Transverse colon (tissue), 4 donors: ENCODE measurements around the gene OR6S1. TPM values are rescaled to one million over a fixed set of nuclear protein-coding genes. Genes with fewer than 3 reads are reported as not detected.
"Not testable (repeated sequence)": the region's sequence is repeated elsewhere in the genome, so short reads cannot be mapped to it uniquely, and the experiment has no call there.

Source experiments
- DNase-seq: peaks from one replicate; pipeline ENCODE4 v3.0.0-alpha.2; 2019
- H3K27ac ChIP-seq, 4 donors: fragments of 200-600 bp; sonication (generic); 2 replicates each; pipeline ENCODE4 v1.5.1; 2016 to 2018; ENCODE audit warnings: inconsistent platforms in 4 of 4
- H3K27me3 ChIP-seq: fragments of 200-600 bp; sonication (generic); 2 replicates; pipeline ENCODE4 v1.5.1; 2017; ENCODE audit warnings: inconsistent platforms
- H3K36me3 ChIP-seq, 4 donors: fragments of 200-600 bp; sonication (generic); 2 replicates each; pipeline ENCODE4 v1.5.1; 2017 to 2019; ENCODE audit warnings: inconsistent platforms in 4 of 4
- H3K4me1 ChIP-seq, 4 donors: fragments of 200-600 bp; sonication (generic); 2 replicates each; pipeline ENCODE4 v1.5.1; 2017 to 2020; ENCODE audit warnings: inconsistent platforms in 4 of 4
- H3K4me3 ChIP-seq, 4 donors: fragments of 200-600 bp; sonication (generic); 1 replicate in 1 of 4; 2 replicates in 3 of 4; pipeline versions ENCODE4 v1.5.1 to v1.6.1; 2017 to 2019; ENCODE audit warnings: inconsistent platforms in 4 of 4
- H3K9me3 ChIP-seq, 2 donors: fragments of 200-600 bp; sonication (generic); 2 replicates each; pipeline ENCODE4 v1.5.1; 2017 to 2019; ENCODE audit warnings: inconsistent platforms in 2 of 2
- CTCF ChIP-seq, 5 experiments: fragments of 200-600 bp in 3 of 5; fragments of 450-650 bp in 2 of 5; sonication (generic) in 3 of 5; IDR thresholded peaks; 1 replicate in 2 of 5; 2 replicates in 3 of 5; pipeline ENCODE4 v1.5.1; 2016 to 2017; ENCODE audit warnings: antibody characterized with exemption in 5 of 5, inconsistent platforms in 3 of 5, mild to moderate bottlenecking in 2 of 5, moderate library complexity in 1 of 5
- EP300 ChIP-seq: sonication (generic); formaldehyde crosslinking; IDR thresholded peaks from one replicate; pipeline ENCODE4 v1.6.1; 2017; ENCODE audit warnings: antibody characterized with exemption, low read depth
- POLR2A ChIP-seq: fragments of 450-650 bp; IDR thresholded peaks from one replicate; pipeline ENCODE4 v1.6.1; 2016; ENCODE audit warnings: antibody characterized with exemption, mild to moderate bottlenecking, moderate library complexity
- POLR2AphosphoS5 ChIP-seq, 3 donors: sonication (generic); formaldehyde crosslinking; IDR thresholded peaks; one replicate each; pipeline ENCODE4 v1.6.1; 2016; ENCODE audit warnings: antibody characterized with exemption in 3 of 3
- WGBS, 2 donors: methylation state at CpG; one replicate each; pipeline ENCODE4 v1.1.5; 2018; ENCODE audit warnings: low coverage in 1 of 2; 5-methylcytosine and 5-hydroxymethylcytosine counted together
- in situ Hi-C, 4 donors: fragments of 200-750 bp; cut with MboI; loops; one replicate each; pipeline versions ENCODE4 v1.15.0 to v1.15.1; 2017; ENCODE audit warnings: low sequenced_read_pairs in 3 of 4, low pct_ligation_motif_present in 1 of 4, low pct_unique_long_range_greater_than_20kb in 1 of 4
- intact Hi-C: fragments of 100-400 bp; cut with DNase I; formaldehyde crosslinking; loops from one replicate; pipeline ENCODE4 v1.15.1; 2023; ENCODE audit warnings: low total_unique reads
- total RNA-seq, 4 donors: library from RNA; depleted of rRNA; stranded (reverse); fragments of >200 nt; gene quantifications; one replicate each; pipeline ENCODE4 v1.1.0, GENCODE V29; 2016

The OR6S1 gene
- total RNA-seq, 4 donors from 2014 or later: not detected

DNA sequence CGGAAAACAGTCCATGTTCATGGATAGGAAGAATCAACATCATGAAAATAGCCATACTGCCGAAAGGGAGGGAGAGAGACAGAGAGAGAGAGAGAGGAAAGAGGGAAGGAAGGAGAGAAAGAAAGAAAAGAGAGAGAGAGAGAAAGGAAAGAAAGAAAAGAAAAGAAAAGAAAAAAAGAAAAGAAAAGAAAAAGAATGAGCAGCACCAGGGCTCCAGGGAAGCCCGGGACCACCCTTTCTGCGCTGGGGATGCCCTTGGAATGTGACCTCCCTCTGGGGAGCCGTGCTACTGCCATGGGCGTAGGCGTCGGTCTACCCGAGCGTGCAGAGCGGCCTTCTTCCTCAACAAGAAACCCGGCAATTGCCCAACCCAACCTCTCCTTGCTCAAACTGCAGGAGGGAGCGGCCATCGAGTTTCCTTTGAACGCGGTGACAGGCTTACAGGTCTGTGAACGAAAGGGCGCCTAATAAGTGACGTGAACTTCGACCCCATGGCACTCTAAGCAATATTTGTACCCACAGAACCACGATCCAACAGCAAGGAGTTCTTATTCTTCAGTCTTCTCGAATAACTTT is 16.9 kb downstream of the OR6S1 start:
- in situ Hi-C loops: loop anchor here in 2 of 4 donors (10.0 to 25.0 kb wide), 2 partner anchors 160 to 212 kb away; partner anchors contain the start of genes PIP4P1 (in 1 of the 2), PNP (in 1 of the 2) and TEP1 (in 1 of the 2)

DNA sequence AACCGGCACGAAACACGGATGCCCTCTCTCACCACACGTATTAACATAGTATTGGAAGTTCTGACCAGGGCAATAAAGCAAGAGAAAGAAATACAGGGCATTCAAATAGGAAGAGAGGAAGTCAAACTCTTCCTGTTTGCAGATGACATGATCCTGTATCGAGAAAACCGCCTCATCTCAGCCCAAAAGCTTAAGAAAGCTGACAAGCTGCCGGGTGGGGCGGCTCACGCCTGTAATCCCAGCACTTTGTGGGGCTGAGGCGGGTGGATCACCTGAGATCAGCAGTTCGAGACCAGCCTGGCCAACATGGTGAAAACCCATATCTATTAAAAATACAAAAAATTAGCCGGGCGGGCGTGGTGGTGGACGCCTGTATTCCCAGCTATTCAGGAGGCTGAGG is 17.7 kb downstream of the OR6S1 start:
- DNase-seq: no peak
- Histone ChIP-seq H3K4me1 (peaks cover 0 to 22% (median 15%) of the 10 kb centered on the region in 4 donors), H3K36me3 (no peaks in the 10 kb centered on the region), H3K4me3 (no peak overlapping the region), H3K27ac (no peak overlapping the region), H3K27me3 (peaks cover 16% of the 10 kb centered on the region), H3K9me3 (no peaks in the 10 kb centered on the region)
- in situ Hi-C loops (loop anchor here in 2 of 4 donors (10.0 to 25.0 kb wide), 2 partner anchors 159 to 211 kb away; partner anchors contain the start of genes PIP4P1 (in 1 of the 2), PNP (in 1 of the 2) and TEP1 (in 1 of the 2)), intact Hi-C loops (no loop called here)
- WGBS, 2 donors: 65 to 70% methylated on average over 9 to 15 of the region's 15 CpGs
- TF ChIP-seq CTCF (IDR thresholded peaks at IDR 0.05): no peak
- TF ChIP-seq POLR2AphosphoS5 (IDR thresholded peaks at IDR 0.05): no peak
- TF ChIP-seq EP300: no peak
- no peak for TF ChIP-seq POLR2A

More for the DNA sequence above, 16.9 kb downstream of the OR6S1 start:
- TF ChIP-seq CTCF (IDR thresholded peaks at IDR 0.05): no peak
- no peak for TF ChIP-seq EP300
- no peak for TF ChIP-seq POLR2A
- no peak for TF ChIP-seq POLR2AphosphoS5 (IDR thresholded peaks at IDR 0.05)
- 9 to 22% methylated on average over 3 to 22 of the region's 22 CpGs for WGBS, 2 donors
- intact Hi-C loops: no loop called here
- no peaks in the 10 kb centered on the region for H3K9me3 ChIP-seq
- peaks cover 0 to 22% (median 15%) of the 10 kb centered on the region in 4 donors for H3K4me1 ChIP-seq
- peak; percentile 82 for DNase-seq
- H3K36me3 ChIP-seq: no peaks in the 10 kb centered on the region
- peaks cover 22% of the 10 kb centered on the region for H3K27me3 ChIP-seq
- peak overlapping the region in 3 of 4 donors; percentile 17 to 50 (median 48) for H3K27ac ChIP-seq
- peak overlapping the region in 2 of 4 donors; percentile 2 to 31 for H3K4me3 ChIP-seq

DNA sequence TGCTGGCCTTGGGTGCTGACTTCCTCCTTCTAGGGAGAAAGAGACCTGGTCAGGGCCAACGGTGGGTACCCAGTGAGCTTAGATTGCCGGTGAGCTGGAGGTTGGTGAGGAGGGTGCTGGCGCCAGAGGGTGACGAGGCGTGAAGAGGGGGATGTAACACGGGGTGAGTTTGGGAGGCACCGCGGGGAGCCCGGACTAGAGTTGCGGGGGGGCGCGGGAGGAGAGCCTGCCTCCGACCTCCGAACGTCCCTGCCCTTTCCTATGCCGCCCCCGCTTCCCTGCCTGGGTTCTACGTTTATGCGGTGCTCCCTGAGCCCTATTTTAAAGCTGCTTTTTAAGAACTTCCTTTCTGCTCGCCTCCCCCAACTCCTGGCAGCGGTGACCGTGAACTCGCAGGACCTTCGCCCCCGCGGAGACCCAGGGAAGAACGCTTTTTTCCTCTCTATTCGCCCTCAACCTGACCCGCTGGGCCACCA is 18.6 kb downstream of the OR6S1 start:
- no peak overlapping the region for H3K27ac ChIP-seq
- no peak overlapping the region for H3K4me3 ChIP-seq
- peaks cover 0 to 22% (median 15%) of the 10 kb centered on the region in 4 donors for H3K4me1 ChIP-seq
- H3K36me3 ChIP-seq: no peaks in the 10 kb centered on the region
- in situ Hi-C loops (loop anchor here in 2 of 4 donors (10.0 to 25.0 kb wide), 2 partner anchors 158 to 211 kb away; partner anchors contain the start of genes PIP4P1 (in 1 of the 2), PNP (in 1 of the 2) and TEP1 (in 1 of the 2)), intact Hi-C loops (no loop called here)
- no peak for DNase-seq
- peaks cover 10% of the 10 kb centered on the region for H3K27me3 ChIP-seq
- H3K9me3 ChIP-seq: no peaks in the 10 kb centered on the region
- WGBS, 2 donors: 13 to 58% methylated on average over 10 to 29 of the region's 29 CpGs
- TF ChIP-seq POLR2AphosphoS5 (IDR thresholded peaks at IDR 0.05): no peak
- TF ChIP-seq POLR2A: no peak
- no peak for TF ChIP-seq EP300
- no peak for TF ChIP-seq CTCF (IDR thresholded peaks at IDR 0.05)

DNA sequence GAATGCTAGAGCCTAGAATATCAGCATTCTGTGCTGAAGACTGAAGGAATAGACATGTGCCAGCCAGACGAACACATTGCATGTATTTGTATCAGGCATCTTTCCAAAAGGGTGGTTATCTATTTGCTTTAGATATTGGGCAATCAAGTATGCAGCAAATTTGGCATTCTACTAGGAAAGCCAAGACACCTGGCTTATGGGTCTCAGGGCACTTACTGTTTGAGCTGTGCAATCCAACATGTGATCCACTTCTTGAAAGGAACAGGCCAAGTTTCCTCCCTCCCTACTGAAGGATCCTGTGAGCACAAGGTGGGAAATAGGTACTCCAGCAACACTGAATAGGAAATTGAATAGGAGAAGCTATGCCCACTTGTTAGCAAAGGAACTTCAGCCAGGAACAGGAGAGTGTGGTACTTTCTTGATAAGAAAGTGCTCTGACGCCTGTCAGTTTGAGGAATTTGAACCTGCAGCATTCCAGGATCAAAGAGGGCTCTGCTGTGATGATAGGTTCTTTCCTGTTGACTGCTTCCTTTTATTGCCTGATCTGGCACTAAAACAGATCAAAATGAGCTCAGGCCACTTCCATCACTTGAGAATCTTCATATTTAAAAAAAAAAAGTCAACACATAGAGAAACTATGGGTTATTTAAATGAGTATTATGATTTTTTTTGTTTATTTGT is 20.6 kb downstream of the OR6S1 start:
- DNase-seq: no peak

GRCh38 chr14:20619688-20620087 is 21.8 kb downstream of the OR6S1 start:
- H3K27ac ChIP-seq, H3K36me3 ChIP-seq, H3K9me3 ChIP-seq, H3K4me3 ChIP-seq, DNase-seq, H3K27me3 ChIP-seq: not testable (repeated sequence)
- in situ Hi-C loops: loop anchor here in 2 of 4 donors (10.0 to 25.0 kb wide), 3 partner anchors 65 to 207 kb away; partner anchors contain the start of genes ANG (in 1 of the 2), PIP4P1 (in 1 of the 2), PNP (in 1 of the 2) and RNASE4 (in 1 of the 2)
- intact Hi-C loops: loop anchor here (10.0 kb wide), 2 partner anchors 155 to 285 kb away; partner anchors contain the start of genes CCNB1IP1, PIP4P1 and PNP
- H3K4me1 ChIP-seq: peaks cover 0 to 19% (median 7%) of the 10 kb centered on the region in 4 donors
- WGBS, 2 donors: 91 to 100% methylated on average over 2 to 6 of the region's 6 CpGs

More for the DNA sequence above, 20.6 kb downstream of the OR6S1 start:
- H3K4me3 ChIP-seq: no peak overlapping the region
- H3K9me3 ChIP-seq: no peaks in the 10 kb centered on the region
- 49 to 60% methylated on average over 2 of the region's 2 CpGs for WGBS, 2 donors
- peaks cover 0 to 21% (median 11%) of the 10 kb centered on the region in 4 donors for H3K4me1 ChIP-seq
- TF ChIP-seq POLR2AphosphoS5 (IDR thresholded peaks at IDR 0.05) (no peak), CTCF (IDR thresholded peaks at IDR 0.05) (no peak), EP300 (no peak), POLR2A (no peak)
- peaks cover 6% of the 10 kb centered on the region for H3K27me3 ChIP-seq
- no peak overlapping the region for H3K27ac ChIP-seq
- no peaks in the 10 kb centered on the region for H3K36me3 ChIP-seq
- intact Hi-C loops (no loop called here), in situ Hi-C loops (loop anchor here in 2 of 4 donors (10.0 to 25.0 kb wide), 2 partner anchors 156 to 209 kb away; partner anchors contain the start of genes PIP4P1 (in 1 of the 2), PNP (in 1 of the 2) and TEP1 (in 1 of the 2))
